ENCODE results near the gene RAB9A. TPM values are rescaled to one million over a fixed set of nuclear protein-coding genes. Genes with fewer than 3 reads are reported as not detected.

The RAB9A gene
- total and polyA plus RNA-seq, 2 donors (not counting 3 experiments of a cell fraction or from before 2014, with no cell fraction given), result 11.5 to 19.2 TPM

DNA sequence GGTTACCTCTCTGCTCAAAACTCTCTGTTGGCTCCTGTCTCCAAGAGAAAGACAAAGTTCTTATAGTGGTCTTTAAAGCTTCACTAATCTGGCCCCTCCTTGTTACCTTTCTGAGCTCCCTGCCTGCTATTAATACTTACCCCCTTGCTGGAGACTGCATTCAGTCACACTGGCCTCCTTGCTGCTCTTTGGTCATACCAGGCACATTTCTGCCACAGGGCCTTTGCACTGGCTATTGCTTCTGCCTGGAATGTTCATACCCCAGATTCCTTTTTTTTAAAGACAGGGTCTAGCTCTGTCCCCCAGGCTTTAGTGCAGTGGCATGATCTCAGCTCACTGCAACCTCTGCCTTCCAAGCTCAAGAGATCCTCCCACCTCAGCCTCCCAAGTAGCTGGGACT, 15.9 kb upstream of the RAB9A start:
- intact Hi-C loops (cut with micrococcal nuclease), result no loop called here
- Histone ChIP-seq H3K4me1 (ENCODE audit: control insufficient read depth, extremely low read depth, insufficient read depth, low read length) (no peaks in the 10 kb centered on the region), H3K27ac (ENCODE audit: insufficient read depth, low read depth, low read length) (no peak overlapping the region), H3K9ac (replicated peaks; ENCODE audit: extremely low read depth, insufficient read depth, low read length) (no peak overlapping the region), H3K4me2 (ENCODE audit: insufficient read depth, low read length) (no peak overlapping the region), H3K9me1 (replicated peaks; ENCODE audit: control insufficient read depth, extremely low read depth, insufficient read depth, low read length) (no peaks in the 10 kb centered on the region), H2AFZ (ENCODE audit: low read depth, low read length) (no peak overlapping the region), H4K20me1 (replicated peaks; ENCODE audit: control insufficient read depth, extremely low read depth, insufficient read depth, low read length) (no peaks in the 10 kb centered on the region), H3K79me2 (ENCODE audit: control insufficient read depth, insufficient read depth, low read length) (no peaks in the 10 kb centered on the region), H3K9me3 (replicated peaks; ENCODE audit: control insufficient read depth, insufficient read depth, low read length) (no peaks in the 10 kb centered on the region), H3K36me3 (ENCODE audit: control insufficient read depth in 2 of 2, extremely low read depth in 1 of 2, insufficient read depth in 2 of 2, low read length in 2 of 2) (no peaks in the 10 kb centered on the region), H3K27me3 (ENCODE audit: control insufficient read depth in 2 of 2, insufficient read depth in 2 of 2, low read length in 2 of 2) (no peaks in the 10 kb centered on the region), H3K4me3 (replicated peaks in 1 of 3; ENCODE audit: insufficient read depth in 1 of 3, low read depth in 1 of 3, low read length in 3 of 3) (no peak overlapping the region)
- DNase-seq (ENCODE audit: low read depth, low spot score) (no peak), FAIRE-seq (no peak)
- CTCF ChIA-PET, result no interaction called here
- dilution Hi-C loops (cut with MboI; ENCODE audit: extremely low pct_ligation_motif_present, low sequenced_read_pairs), result no loop called here
- no TSS peak for BruUV-seq (replicated peaks)
- POLR2A ChIA-PET, result no interaction called here
- TF ChIP-seq FOS (IDR thresholded peaks at IDR 0.05; ENCODE audit: borderline replicate concordance, insufficient read depth, low read length), result no peak
- TF ChIP-seq JUN (IDR thresholded peaks at IDR 0.05; ENCODE audit: borderline replicate concordance, insufficient read depth, insufficient read length, low read depth), result no peak
- TF ChIP-seq, protein P1, sequence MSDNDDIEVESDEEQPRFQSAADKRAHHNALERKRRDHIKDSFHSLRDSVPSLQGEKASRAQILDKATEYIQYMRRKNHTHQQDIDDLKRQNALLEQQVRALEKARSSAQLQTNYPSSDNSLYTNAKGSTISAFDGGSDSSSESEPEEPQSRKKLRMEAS (IDR thresholded peaks at IDR 0.05; ENCODE audit: insufficient read depth, insufficient read length), result no peak
- no peak for TF ChIP-seq POLR2AphosphoS5 (IDR thresholded peaks at IDR 0.05; ENCODE audit: insufficient read depth, low read depth, low read length)
- no peak for TF ChIP-seq MYC (IDR thresholded peaks at IDR 0.05; ENCODE audit: low read depth, low read length)
- TF ChIP-seq GATA2 (IDR thresholded peaks at IDR 0.05; ENCODE audit: insufficient read depth, insufficient read length, low read depth, low read length), result no peak
- no peak for TF ChIP-seq POLR2A (IDR thresholded peaks at IDR 0.05; ENCODE audit: low read depth, low read length)
- TF ChIP-seq EZH2 (IDR thresholded peaks at IDR 0.05; ENCODE audit: borderline replicate concordance, low read depth, low read length, severe bottlenecking), result no peak
- TF ChIP-seq, protein P2, sequence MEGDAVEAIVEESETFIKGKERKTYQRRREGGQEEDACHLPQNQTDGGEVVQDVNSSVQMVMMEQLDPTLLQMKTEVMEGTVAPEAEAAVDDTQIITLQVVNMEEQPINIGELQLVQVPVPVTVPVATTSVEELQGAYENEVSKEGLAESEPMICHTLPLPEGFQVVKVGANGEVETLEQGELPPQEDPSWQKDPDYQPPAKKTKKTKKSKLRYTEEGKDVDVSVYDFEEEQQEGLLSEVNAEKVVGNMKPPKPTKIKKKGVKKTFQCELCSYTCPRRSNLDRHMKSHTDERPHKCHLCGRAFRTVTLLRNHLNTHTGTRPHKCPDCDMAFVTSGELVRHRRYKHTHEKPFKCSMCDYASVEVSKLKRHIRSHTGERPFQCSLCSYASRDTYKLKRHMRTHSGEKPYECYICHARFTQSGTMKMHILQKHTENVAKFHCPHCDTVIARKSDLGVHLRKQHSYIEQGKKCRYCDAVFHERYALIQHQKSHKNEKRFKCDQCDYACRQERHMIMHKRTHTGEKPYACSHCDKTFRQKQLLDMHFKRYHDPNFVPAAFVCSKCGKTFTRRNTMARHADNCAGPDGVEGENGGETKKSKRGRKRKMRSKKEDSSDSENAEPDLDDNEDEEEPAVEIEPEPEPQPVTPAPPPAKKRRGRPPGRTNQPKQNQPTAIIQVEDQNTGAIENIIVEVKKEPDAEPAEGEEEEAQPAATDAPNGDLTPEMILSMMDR (IDR thresholded peaks at IDR 0.05; ENCODE audit: extremely low read depth in 1 of 2, insufficient read depth in 1 of 2, low read depth in 1 of 2, low read length in 2 of 2), result no peak
